CD4-positive, alpha-beta memory T cell (primary cell): ENCODE data around the gene GATA3. TPM values are rescaled to one million over a fixed set of nuclear protein-coding genes. Genes with fewer than 3 reads are reported as not detected.

ENCODE experiments used
- CTCF ChIA-PET: fragments of 350-600 bp; sonication (Branson Sonifier 250); formaldehyde crosslinking; loops from one replicate; lab custom pipeline; 2021; ENCODE audit warnings: inconsistent platforms; ENCODE audit not compliant: partially characterized antibody; lab: Charles Lee
- POLR2A ChIA-PET: fragments of 350-600 bp; sonication (Branson Sonifier 250); formaldehyde crosslinking; loops from one replicate; lab custom pipeline; 2021; ENCODE audit not compliant: partially characterized antibody; lab: Charles Lee
- DNase-seq, 5 donors: peaks; one replicate each; pipeline versions ENCODE4 v3.0.0 to v3.0.0-alpha.2; 2020 to 2022; ENCODE audit warnings: mixed read lengths in 1 of 5
- H3K27ac ChIP-seq: one replicate; pipeline ENCODE4 v1.7.0; 2013; ENCODE audit warnings: low read depth, low read length
- H3K27me3 ChIP-seq: 2 replicates; pipeline ENCODE4 v1.7.0; 2013; ENCODE audit warnings: mild to moderate bottlenecking, low read length, moderate library complexity; ENCODE audit not compliant: insufficient read depth
- H3K36me3 ChIP-seq: 2 replicates; pipeline ENCODE4 v1.7.0; 2013; ENCODE audit warnings: mild to moderate bottlenecking, low read length, moderate library complexity; ENCODE audit not compliant: insufficient read depth
- H3K4me1 ChIP-seq: 2 replicates; pipeline ENCODE4 v1.7.0; 2013; ENCODE audit warnings: mild to moderate bottlenecking, low read length, moderate library complexity; ENCODE audit not compliant: insufficient read depth
- H3K4me3 ChIP-seq, 2 donors: one replicate each; pipeline ENCODE4 v1.7.0; 2013; ENCODE audit warnings: low read length in 2 of 2, mild to moderate bottlenecking in 1 of 2
- H3K9me3 ChIP-seq, 2 donors: one replicate each; pipeline ENCODE4 v1.7.0; 2013; ENCODE audit warnings: low read length in 2 of 2, control low read depth in 1 of 2; ENCODE audit not compliant: control insufficient read depth in 1 of 2
- H3K27ac Mint-ChIP-seq, 7 donors: one replicate each; pipeline ENCODE4 v1.8.0; 2020 to 2021; ENCODE audit warnings: mixed read lengths in 7 of 7, mild to moderate bottlenecking in 6 of 7, inconsistent platforms in 3 of 7, moderate library complexity in 3 of 7
- H3K27me3 Mint-ChIP-seq, 2 donors: one replicate each; pipeline ENCODE4 v1.8.0; 2020 to 2021; ENCODE audit warnings: mixed read lengths in 2 of 2
- H3K36me3 Mint-ChIP-seq, 2 donors: one replicate each; pipeline ENCODE4 v1.8.0; 2020 to 2021; ENCODE audit warnings: mixed read lengths in 2 of 2, inconsistent platforms in 1 of 2, mild to moderate bottlenecking in 1 of 2
- H3K4me1 Mint-ChIP-seq, 4 donors: one replicate each; pipeline ENCODE4 v1.8.0; 2020 to 2021; ENCODE audit warnings: mixed read lengths in 4 of 4, mild to moderate bottlenecking in 1 of 4
- H3K4me3 Mint-ChIP-seq, 8 donors: one replicate each; pipeline ENCODE4 v1.8.0; 2020 to 2021; ENCODE audit warnings: mixed read lengths in 8 of 8, mild to moderate bottlenecking in 7 of 8, moderate library complexity in 6 of 8, inconsistent platforms in 3 of 8
- H3K9me3 Mint-ChIP-seq, 8 donors: one replicate each; pipeline ENCODE4 v1.8.0; 2020 to 2021; ENCODE audit warnings: mixed read lengths in 8 of 8, mild to moderate bottlenecking in 5 of 8, inconsistent platforms in 3 of 8, moderate library complexity in 1 of 8
- intact Hi-C: fragments of 100-400 bp; cut with micrococcal nuclease; formaldehyde crosslinking; loops from one replicate; pipeline ENCODE4 v1.15.1; 2023
- polyA plus RNA-seq, 2 donors: library from polyadenylated mRNA; unstranded; fragments of 300-500 nt; fragmentation: Illumina TruSeq; gene quantifications; one replicate each; pipeline ENCODE4 v1.2.3, GENCODE V29; 2021
- total RNA-seq, 2 experiments: library from RNA; stranded (reverse); gene quantifications; one replicate each; pipeline ENCODE4 v1.2.3, GENCODE V29; 2021

Gene GATA3
- total and polyA plus RNA-seq, 4 experiments from 2014 or later, result 61.9 to 79.7 (median 64.3) TPM

DNA sequence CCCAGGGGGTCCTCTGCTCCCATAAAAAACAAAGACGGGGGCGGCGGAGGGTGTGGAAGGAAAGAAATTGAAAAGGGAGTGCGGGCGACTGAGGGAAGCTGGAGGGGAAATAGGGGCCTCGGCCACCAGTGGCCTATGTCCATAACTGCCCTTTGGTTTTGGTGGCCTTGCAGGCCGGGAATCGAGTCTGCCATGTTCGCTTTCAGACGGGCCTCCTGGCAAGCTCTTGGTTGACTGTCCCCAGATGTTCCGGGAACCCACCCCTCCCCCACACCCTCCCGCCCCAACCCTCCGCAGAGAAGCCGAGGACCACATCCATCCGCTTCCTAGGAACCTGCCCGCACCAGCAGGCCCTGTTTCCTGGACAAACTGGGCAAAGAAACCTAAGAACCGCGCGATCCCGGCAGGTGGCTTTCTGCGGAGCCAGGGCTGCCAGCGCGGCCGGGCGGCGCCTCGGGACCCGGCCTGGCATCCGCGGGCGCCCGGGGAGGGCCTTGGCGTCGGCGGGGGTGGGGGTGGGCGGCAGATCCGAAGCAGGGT is 20.0 kb upstream of the GATA3 start:
- peaks cover 40% of the 10 kb centered on the region for H3K4me1 ChIP-seq
- no peak overlapping the region for H3K27ac ChIP-seq
- H3K4me3 ChIP-seq, result no peak overlapping the region
- H3K9me3 ChIP-seq, result no peaks in the 10 kb centered on the region
- Mint-ChIP-seq H3K36me3 (peaks cover 0 to 4% of the 10 kb centered on the region in 2 donors), H3K9me3 (peaks cover 0 to 30% (median 9%) of the 10 kb centered on the region in 8 donors), H3K4me1 (peaks cover 14 to 41% (median 19%) of the 10 kb centered on the region in 4 donors), H3K27me3 (peaks cover 44 to 49% of the 10 kb centered on the region in 2 donors), H3K4me3 (peak overlapping the region in 4 of 8 donors; percentile 7 to 69 (median 56)), H3K27ac (peak overlapping the region in 1 of 7 donors; percentile 55)
- H3K36me3 ChIP-seq, result no peaks in the 10 kb centered on the region
- POLR2A ChIA-PET, result interaction anchor here (0.6 to 1.0 kb wide), 2 partner anchors 11 to 1451 kb away, joined by 3 to 5 read pairs; no protein-coding TSS in a partner anchor
- H3K27me3 ChIP-seq, result peaks cover 65% of the 10 kb centered on the region
- intact Hi-C loops, result no loop called here
- CTCF ChIA-PET, result no interaction called here
- DNase-seq, result peak in 3 of 5 donors; percentile 6 to 27 (median 10)

DNA sequence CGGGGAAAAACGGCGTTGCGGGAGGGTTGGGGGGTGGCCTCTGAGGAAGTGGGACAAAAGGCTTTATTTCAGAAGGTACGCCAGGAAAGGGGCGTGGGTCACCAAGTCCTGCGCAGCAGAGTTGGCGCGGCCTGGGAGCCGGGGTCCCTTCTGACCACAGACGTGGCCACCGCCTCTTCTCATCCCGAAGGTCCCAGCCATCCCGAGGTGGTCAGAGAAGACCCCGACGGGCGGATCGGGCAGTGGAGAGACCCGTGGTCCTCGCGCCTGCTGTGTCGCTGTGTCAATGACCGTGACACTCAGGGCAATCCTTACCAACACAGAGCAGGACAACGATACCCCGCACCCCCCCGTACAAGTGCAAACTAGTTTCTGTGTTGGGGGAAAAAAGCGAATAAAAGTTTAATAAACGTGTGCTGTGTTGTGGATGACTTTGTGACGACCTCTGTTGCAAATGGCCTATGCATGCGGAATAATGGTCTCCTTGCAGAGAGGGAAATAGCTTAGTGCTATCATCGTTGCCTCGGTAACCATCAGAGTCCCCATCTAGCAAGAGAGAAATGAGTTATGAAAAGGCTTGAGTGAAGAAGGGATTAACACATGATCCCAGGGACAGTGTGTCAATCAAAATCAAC is 19.4 kb upstream of the GATA3 start:
- peak overlapping the region in 5 of 7 donors; percentile 50 to 93 (median 78) for H3K27ac Mint-ChIP-seq
- H3K4me3 Mint-ChIP-seq, result peak overlapping the region; percentile 42 to 84 (median 69)
- ChIA-PET POLR2A (interaction anchor here (0.6 kb wide), 1 partner anchor 1452 kb away, joined by 3 read pairs; no protein-coding TSS in a partner anchor), CTCF (no interaction called here)
- Histone ChIP-seq H3K4me1 (peaks cover 40% of the 10 kb centered on the region), H3K36me3 (no peaks in the 10 kb centered on the region), H3K27ac (no peak overlapping the region), H3K9me3 (no peaks in the 10 kb centered on the region), H3K27me3 (peaks cover 71% of the 10 kb centered on the region), H3K4me3 (peak overlapping the region in 1 of 2 donors; percentile 2)
- intact Hi-C loops, result no loop called here
- H3K27me3 Mint-ChIP-seq, result peaks cover 48 to 53% of the 10 kb centered on the region in 2 donors
- peaks cover 14 to 44% (median 19%) of the 10 kb centered on the region in 4 donors for H3K4me1 Mint-ChIP-seq
- peaks cover 0 to 4% of the 10 kb centered on the region in 2 donors for H3K36me3 Mint-ChIP-seq
- H3K9me3 Mint-ChIP-seq, result peaks cover 0 to 34% (median 9%) of the 10 kb centered on the region in 8 donors
- peak in 4 of 5 donors; percentile 16 to 28 (median 24) for DNase-seq

DNA sequence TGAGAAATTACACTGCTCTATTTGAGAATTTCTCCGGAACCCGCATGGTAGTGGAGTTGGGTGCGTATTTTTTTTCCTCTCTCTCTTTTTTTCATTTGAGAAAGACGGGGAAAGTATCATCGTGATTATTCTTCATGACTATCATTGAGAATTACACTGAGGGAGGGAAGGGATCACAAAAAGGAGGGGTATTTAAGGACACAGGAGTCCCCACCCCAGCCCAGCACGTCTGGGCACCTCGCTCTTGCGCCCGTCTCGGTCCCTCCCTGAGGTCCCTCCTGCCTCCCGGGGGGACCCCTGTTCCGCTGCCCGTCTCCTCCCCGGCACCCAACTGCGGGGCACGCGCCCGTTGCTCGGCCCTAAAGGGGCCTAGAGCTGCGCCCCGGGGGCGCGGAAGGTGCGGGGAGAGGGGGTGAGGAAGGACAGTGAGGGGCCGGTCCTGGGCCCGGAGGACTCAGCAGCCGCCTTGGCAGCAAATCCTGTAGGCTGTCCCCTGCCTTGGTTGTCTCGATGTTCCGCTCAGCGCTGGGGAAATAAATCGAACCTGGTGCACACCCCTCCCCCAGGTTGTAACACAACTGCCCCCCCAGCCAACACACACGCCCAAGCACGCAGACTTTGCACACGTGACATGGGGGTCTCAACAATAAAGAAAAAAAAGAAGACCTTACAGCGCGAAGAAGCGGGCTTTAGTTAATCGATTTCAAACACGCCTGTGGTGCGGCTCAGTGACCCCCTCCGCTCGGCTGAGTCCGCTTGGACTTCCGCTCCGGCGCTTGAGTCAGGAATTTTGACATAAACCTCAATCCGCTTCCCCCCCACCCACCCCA is 18.6 kb upstream of the GATA3 start:
- intact Hi-C loops, result no loop called here

DNA sequence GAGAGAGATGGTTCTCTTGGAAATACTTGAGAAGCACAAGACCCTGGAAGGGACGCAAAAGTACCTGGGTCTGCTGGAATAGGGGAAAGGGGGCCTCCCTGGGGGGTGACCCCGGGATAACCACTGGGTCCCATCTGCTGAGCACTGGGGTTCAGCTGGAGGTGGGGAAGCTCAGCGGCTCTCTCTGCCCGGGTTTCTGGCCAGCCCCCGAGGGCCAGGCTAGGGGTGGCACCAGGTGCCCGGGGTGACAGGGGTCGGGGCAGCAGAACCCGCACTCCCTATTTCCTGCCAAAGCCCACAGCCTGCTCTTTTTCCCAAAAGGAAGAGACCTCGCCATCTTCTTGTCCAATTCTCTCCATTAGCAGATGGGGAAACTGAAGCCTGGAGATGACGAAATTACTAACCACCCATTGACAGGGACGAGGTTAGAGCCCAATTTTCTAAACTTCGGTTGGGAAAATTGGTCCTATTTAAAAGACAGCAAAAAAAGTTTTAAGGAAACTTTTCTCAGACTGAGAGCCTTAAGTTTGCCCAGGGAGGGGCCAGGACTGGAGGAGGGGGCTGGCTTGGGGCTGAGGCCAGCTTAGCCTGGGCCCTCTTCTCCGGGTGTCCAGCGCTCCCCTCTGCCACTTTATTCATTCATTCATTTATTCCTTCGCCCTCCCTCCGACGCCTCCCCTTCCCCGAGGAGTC is 17.8 kb upstream of the GATA3 start:
- no peak overlapping the region for H3K27ac ChIP-seq
- H3K27me3 ChIP-seq, result peaks cover 83% of the 10 kb centered on the region
- peaks cover 40% of the 10 kb centered on the region for H3K4me1 ChIP-seq
- intact Hi-C loops, result no loop called here
- no peak overlapping the region for H3K4me3 ChIP-seq
- POLR2A ChIA-PET, result interaction anchor here (1.3 to 1.8 kb wide), 3 partner anchors 9 to 16 kb away, joined by 3 to 8 read pairs (median 6); no protein-coding TSS in a partner anchor
- Mint-ChIP-seq H3K4me1 (peaks cover 15 to 49% (median 22%) of the 10 kb centered on the region in 4 donors), H3K36me3 (peaks cover 0 to 4% of the 10 kb centered on the region in 2 donors), H3K27me3 (peaks cover 58 to 63% of the 10 kb centered on the region in 2 donors), H3K9me3 (peaks cover 0 to 44% (median 11%) of the 10 kb centered on the region in 8 donors), H3K27ac (peak overlapping the region in 4 of 7 donors; percentile 48 to 90 (median 86)), H3K4me3 (peak overlapping the region in 5 of 8 donors; percentile 13 to 56 (median 42))
- DNase-seq, result peak in 2 of 5 donors; percentile 4 to 12
- no peaks in the 10 kb centered on the region for H3K9me3 ChIP-seq
- no peaks in the 10 kb centered on the region for H3K36me3 ChIP-seq
- CTCF ChIA-PET, result no interaction called here

More for the DNA sequence above, 18.6 kb upstream of the GATA3 start:
- H3K27me3 ChIP-seq, result peaks cover 78% of the 10 kb centered on the region
- H3K36me3 Mint-ChIP-seq, result peaks cover 0 to 4% of the 10 kb centered on the region in 2 donors
- no peaks in the 10 kb centered on the region for H3K9me3 ChIP-seq
- ChIA-PET POLR2A (interaction anchor here (1.5 to 1.8 kb wide), 2 partner anchors 14 to 17 kb away, joined by 6 to 8 read pairs; no protein-coding TSS in a partner anchor), CTCF (no interaction called here)
- H3K27ac Mint-ChIP-seq, result peak overlapping the region in 5 of 7 donors; percentile 50 to 93 (median 78)
- H3K36me3 ChIP-seq, result no peaks in the 10 kb centered on the region
- DNase-seq, result peak in 1 of 5 donors; percentile 21
- peaks cover 0 to 39% (median 9%) of the 10 kb centered on the region in 8 donors for H3K9me3 Mint-ChIP-seq
- peaks cover 55 to 61% of the 10 kb centered on the region in 2 donors for H3K27me3 Mint-ChIP-seq
- H3K4me1 ChIP-seq, result peaks cover 40% of the 10 kb centered on the region
- H3K4me3 ChIP-seq, result no peak overlapping the region
- peaks cover 14 to 44% (median 19%) of the 10 kb centered on the region in 4 donors for H3K4me1 Mint-ChIP-seq
- H3K4me3 Mint-ChIP-seq, result peak overlapping the region; percentile 42 to 84 (median 69)
- H3K27ac ChIP-seq, result no peak overlapping the region

DNA sequence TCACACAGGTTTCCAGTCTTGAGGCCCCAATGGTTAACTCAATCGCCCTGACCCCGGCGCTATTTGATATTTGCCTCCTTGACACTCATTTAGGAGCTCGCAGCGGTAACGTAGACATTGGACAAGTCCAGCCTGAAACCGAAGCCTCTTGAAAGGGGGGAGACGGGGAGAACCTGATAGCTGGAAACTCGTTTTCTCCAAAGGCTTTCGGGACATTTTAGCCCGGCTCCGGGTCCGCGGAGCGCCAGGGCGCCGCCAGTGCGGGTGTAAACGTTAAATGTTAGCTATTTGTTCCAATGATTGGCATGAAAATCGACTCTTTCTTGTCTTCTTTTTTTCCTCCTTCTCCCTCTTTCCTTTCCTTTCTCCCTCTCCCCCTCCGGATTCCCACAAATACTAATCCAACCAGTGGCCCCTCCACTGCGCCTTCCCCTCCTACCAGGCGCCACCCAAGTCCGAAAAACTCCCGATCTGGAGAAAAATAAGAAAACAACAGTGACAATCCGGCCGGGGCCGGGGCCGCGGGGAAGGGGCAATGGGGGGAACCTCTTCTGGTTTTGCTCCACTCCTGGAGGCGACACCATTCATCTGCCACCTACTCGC is 17.2 kb upstream of the GATA3 start:
- Histone ChIP-seq H3K4me1 (peaks cover 46% of the 10 kb centered on the region), H3K4me3 (no peak overlapping the region), H3K9me3 (no peaks in the 10 kb centered on the region), H3K36me3 (no peaks in the 10 kb centered on the region), H3K27ac (no peak overlapping the region), H3K27me3 (peaks cover 89% of the 10 kb centered on the region)
- Mint-ChIP-seq H3K4me1 (peaks cover 18 to 55% (median 26%) of the 10 kb centered on the region in 4 donors), H3K9me3 (peaks cover 0 to 45% (median 13%) of the 10 kb centered on the region in 8 donors), H3K27ac (peak overlapping the region in 5 of 7 donors; percentile 36 to 90 (median 62)), H3K4me3 (peak overlapping the region in 5 of 8 donors; percentile 17 to 71 (median 51)), H3K27me3 (peaks cover 60 to 65% of the 10 kb centered on the region in 2 donors), H3K36me3 (peaks cover 0 to 4% of the 10 kb centered on the region in 2 donors)
- intact Hi-C loops, result no loop called here
- ChIA-PET POLR2A (interaction anchor here (1.1 to 1.8 kb wide), 4 partner anchors 8 to 24 kb away, joined by 3 to 8 read pairs (median 5); no protein-coding TSS in a partner anchor), CTCF (no interaction called here)
- DNase-seq, result peak in 4 of 5 donors; percentile 16 to 34 (median 24)
